Measurements from ENCODE around the gene ZBTB43. TPM values are rescaled to one million over a fixed set of nuclear protein-coding genes. Genes with fewer than 3 reads are reported as not detected.
"Not testable (repeated sequence)": the region's sequence is repeated elsewhere in the genome, so short reads cannot be mapped to it uniquely, and the experiment has no call there.

The ZBTB43 gene
- total and polyA plus RNA-seq, 4 donors: 4.6 to 64.3 (median 14.5) TPM

DNA sequence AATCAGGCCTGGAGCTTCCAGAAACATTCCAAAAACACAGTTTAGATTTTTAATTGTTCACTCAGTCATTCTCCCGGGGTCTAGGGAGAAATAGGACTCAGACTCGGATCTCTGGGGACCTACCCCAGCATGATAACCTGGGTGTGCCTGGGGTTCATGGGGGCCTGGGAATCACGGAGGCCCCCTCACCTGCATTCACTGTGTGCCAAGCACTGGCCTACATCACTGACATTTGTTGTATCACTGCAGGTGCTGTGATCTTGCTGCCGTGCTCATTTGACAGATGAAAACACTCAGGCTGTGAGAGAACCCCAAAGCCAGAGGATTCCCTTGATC, 22.8 kb upstream of the ZBTB43 start:
- no peaks in the 10 kb centered on the region for H3K9me3 ChIP-seq (ENCODE audit: control insufficient read depth in 4 of 4, insufficient read depth in 3 of 4, low read length in 3 of 4)
- DNase-seq: no peak
- no peaks in the 10 kb centered on the region for H3K36me3 ChIP-seq (ENCODE audit: control insufficient read depth in 4 of 4, insufficient read depth in 4 of 4, low read length in 4 of 4)
- H3K27me3 ChIP-seq (ENCODE audit: control insufficient read depth in 3 of 3, insufficient read depth in 3 of 3, low read length in 2 of 3): peaks cover 0 to 2% (median 0%) of the 10 kb centered on the region in 3 donors
- no peak for ATAC-seq (ENCODE audit: insufficient read depth, low FRiP score)
- H3K4me1 ChIP-seq (ENCODE audit: control insufficient read depth in 5 of 5, insufficient read depth in 5 of 5, low read length in 5 of 5): no peaks in the 10 kb centered on the region
- no peak overlapping the region for H3K9ac ChIP-seq (ENCODE audit: insufficient read depth in 1 of 2, low read length in 2 of 2)
- 41 to 48% methylated on average over 4 of the region's 4 CpGs for WGBS, 2 donors
- no peak overlapping the region for H3K4me3 ChIP-seq
- TF ChIP-seq, protein P1, sequence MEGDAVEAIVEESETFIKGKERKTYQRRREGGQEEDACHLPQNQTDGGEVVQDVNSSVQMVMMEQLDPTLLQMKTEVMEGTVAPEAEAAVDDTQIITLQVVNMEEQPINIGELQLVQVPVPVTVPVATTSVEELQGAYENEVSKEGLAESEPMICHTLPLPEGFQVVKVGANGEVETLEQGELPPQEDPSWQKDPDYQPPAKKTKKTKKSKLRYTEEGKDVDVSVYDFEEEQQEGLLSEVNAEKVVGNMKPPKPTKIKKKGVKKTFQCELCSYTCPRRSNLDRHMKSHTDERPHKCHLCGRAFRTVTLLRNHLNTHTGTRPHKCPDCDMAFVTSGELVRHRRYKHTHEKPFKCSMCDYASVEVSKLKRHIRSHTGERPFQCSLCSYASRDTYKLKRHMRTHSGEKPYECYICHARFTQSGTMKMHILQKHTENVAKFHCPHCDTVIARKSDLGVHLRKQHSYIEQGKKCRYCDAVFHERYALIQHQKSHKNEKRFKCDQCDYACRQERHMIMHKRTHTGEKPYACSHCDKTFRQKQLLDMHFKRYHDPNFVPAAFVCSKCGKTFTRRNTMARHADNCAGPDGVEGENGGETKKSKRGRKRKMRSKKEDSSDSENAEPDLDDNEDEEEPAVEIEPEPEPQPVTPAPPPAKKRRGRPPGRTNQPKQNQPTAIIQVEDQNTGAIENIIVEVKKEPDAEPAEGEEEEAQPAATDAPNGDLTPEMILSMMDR (IDR thresholded peaks at IDR 0.05; ENCODE audit: control extremely low read depth, extremely low read depth): no peak
- no peak overlapping the region for H3K27ac ChIP-seq (ENCODE audit: low read depth in 1 of 2, low read length in 1 of 2)

DNA sequence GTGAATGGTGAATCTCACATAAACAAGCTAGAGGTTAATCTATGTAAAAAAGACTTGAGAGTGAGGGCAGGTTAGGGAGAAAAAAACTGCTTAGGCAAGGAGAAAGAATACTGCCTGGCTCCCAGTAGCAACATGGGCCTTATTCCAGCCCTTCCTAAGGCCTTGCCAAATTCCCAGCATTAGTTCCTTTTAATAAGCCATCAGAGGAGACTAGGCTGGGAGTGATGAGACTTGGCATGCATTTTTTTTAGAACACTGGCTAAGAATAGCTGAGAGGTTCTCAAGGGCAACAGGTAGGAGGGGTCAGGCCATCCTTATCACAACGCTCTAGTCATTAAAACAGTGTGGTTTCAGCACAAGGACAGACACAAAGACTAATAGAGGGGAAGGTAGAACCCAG, 20.9 kb upstream of the ZBTB43 start:
- DNase-seq (peak in 2 of 3 donors; percentile 31 to 64), ATAC-seq (ENCODE audit: insufficient read depth, low FRiP score) (no peak)
- 69 to 81% methylated on average over 1 of the region's 1 CpG for WGBS, 2 donors
- Histone ChIP-seq H3K27me3 (ENCODE audit: control insufficient read depth in 3 of 3, insufficient read depth in 3 of 3, low read length in 2 of 3) (peaks cover 0 to 4% (median 0%) of the 10 kb centered on the region in 3 donors), H3K36me3 (ENCODE audit: control insufficient read depth in 4 of 4, insufficient read depth in 4 of 4, low read length in 4 of 4) (no peaks in the 10 kb centered on the region), H3K4me1 (ENCODE audit: control insufficient read depth in 5 of 5, insufficient read depth in 5 of 5, low read length in 5 of 5) (no peaks in the 10 kb centered on the region), H3K4me3 (no peak overlapping the region), H3K9ac (ENCODE audit: insufficient read depth in 1 of 2, low read length in 2 of 2) (no peak overlapping the region), H3K27ac (ENCODE audit: low read depth in 1 of 2, low read length in 1 of 2) (no peak overlapping the region), H3K9me3 (ENCODE audit: control insufficient read depth in 4 of 4, insufficient read depth in 3 of 4, low read length in 3 of 4) (no peaks in the 10 kb centered on the region)
- TF ChIP-seq, protein P1 (IDR thresholded peaks at IDR 0.05; ENCODE audit: control extremely low read depth, extremely low read depth): no peak

DNA sequence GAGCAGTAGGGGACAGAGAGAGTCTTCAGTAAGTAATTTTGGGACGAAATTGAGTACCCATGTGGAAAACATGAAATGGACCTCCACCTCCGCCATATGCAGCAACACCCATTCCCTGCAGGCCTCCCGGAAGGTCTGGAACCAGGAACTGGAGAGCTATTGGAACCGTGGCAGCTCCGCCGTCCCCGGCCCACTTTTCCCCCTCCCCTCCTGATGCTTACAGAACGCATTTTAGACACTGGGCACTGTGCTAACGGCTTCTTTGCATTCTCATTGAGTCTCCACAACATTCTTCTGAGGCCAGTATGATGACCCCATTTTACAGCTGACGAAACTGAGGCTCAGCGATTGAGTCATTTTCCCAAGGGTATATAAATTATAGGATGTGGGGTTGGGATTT, 20.4 kb upstream of the ZBTB43 start:
- Histone ChIP-seq H3K9ac (ENCODE audit: insufficient read depth in 1 of 2, low read length in 2 of 2) (no peak overlapping the region), H3K9me3 (ENCODE audit: control insufficient read depth in 4 of 4, insufficient read depth in 3 of 4, low read length in 3 of 4) (no peaks in the 10 kb centered on the region), H3K4me3 (no peak overlapping the region), H3K4me1 (ENCODE audit: control insufficient read depth in 5 of 5, insufficient read depth in 5 of 5, low read length in 5 of 5) (no peaks in the 10 kb centered on the region), H3K27ac (ENCODE audit: low read depth in 1 of 2, low read length in 1 of 2) (no peak overlapping the region), H3K27me3 (ENCODE audit: control insufficient read depth in 3 of 3, insufficient read depth in 3 of 3, low read length in 2 of 3) (peaks cover 0 to 4% (median 0%) of the 10 kb centered on the region in 3 donors), H3K36me3 (ENCODE audit: control insufficient read depth in 4 of 4, insufficient read depth in 4 of 4, low read length in 4 of 4) (no peaks in the 10 kb centered on the region)
- WGBS, 2 donors: 94 to 95% methylated on average over 11 of the region's 11 CpGs
- no peak for DNase-seq
- TF ChIP-seq, protein P1 (IDR thresholded peaks at IDR 0.05; ENCODE audit: control extremely low read depth, extremely low read depth): no peak
- ATAC-seq (ENCODE audit: insufficient read depth, low FRiP score): no peak

DNA sequence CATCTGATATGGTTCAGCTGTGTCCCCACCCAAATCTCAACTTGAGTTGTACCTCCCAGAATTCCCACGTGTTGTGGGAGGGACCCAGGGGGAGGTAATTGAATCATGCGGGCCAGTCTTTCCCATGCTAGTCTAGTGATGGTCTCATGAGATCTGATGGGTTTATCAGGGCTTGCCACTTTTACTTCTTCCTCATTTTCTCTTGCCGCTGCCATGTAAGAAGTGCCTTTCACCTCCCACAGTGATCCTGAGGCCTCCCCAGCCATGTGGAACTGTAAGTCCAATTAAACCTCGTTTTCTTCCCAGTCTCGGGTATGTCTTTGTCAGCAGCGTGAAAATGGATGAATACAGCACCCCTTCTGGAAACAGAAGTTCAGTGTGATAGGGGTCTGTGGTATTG, 20.0 kb upstream of the ZBTB43 start:
- H3K4me1 ChIP-seq (ENCODE audit: control insufficient read depth in 5 of 5, insufficient read depth in 5 of 5, low read length in 5 of 5); ATAC-seq (ENCODE audit: insufficient read depth, low FRiP score); H3K27ac ChIP-seq (ENCODE audit: low read depth in 1 of 2, low read length in 1 of 2); H3K27me3 ChIP-seq (ENCODE audit: control insufficient read depth in 3 of 3, insufficient read depth in 3 of 3, low read length in 2 of 3); DNase-seq; H3K9ac ChIP-seq (ENCODE audit: insufficient read depth in 1 of 2, low read length in 2 of 2); H3K9me3 ChIP-seq (ENCODE audit: control insufficient read depth in 4 of 4, insufficient read depth in 3 of 4, low read length in 3 of 4); H3K4me3 ChIP-seq; H3K36me3 ChIP-seq (ENCODE audit: control insufficient read depth in 4 of 4, insufficient read depth in 4 of 4, low read length in 4 of 4): not testable (repeated sequence)
- WGBS, 2 donors: 80 to 88% methylated on average over 6 of the region's 6 CpGs
